Activated CD8-positive, alpha-beta T cell treated with anti-CD3 and anti-CD28 coated beads for 36 hours (primary cell): ENCODE results near the gene ZNF385A. TPM values are rescaled to one million over a fixed set of nuclear protein-coding genes. Genes with fewer than 3 reads are reported as not detected.
A peak's percentile ranks its signal among the peaks of the same experiment; 100 is the strongest.

Experiments
- ATAC-seq: fragments of 200-7000 bp; cut with Tn5 transposase; one replicate; pipeline ENCODE4 v1.10.0; 2021; ENCODE audit warnings: mild to moderate bottlenecking, moderate library complexity
- CTCF ChIA-PET: fragments of 350-600 bp; sonication (Branson Sonifier 250); formaldehyde crosslinking; loops from one replicate; lab custom pipeline; 2021; ENCODE audit warnings: antibody characterized with exemption; lab: Charles Lee
- POLR2A ChIA-PET: fragments of 350-600 bp; sonication (Branson Sonifier 250); formaldehyde crosslinking; loops from one replicate; lab custom pipeline; 2021; ENCODE audit warnings: antibody characterized with exemption; lab: Charles Lee
- DNase-seq: peaks from one replicate; pipeline ENCODE4 v3.0.0-alpha.2; 2020
- H3K27ac Mint-ChIP-seq: one replicate; pipeline ENCODE4 v1.8.0; 2021; ENCODE audit warnings: mild to moderate bottlenecking, mixed read lengths
- H3K27me3 Mint-ChIP-seq: one replicate; pipeline ENCODE4 v1.8.0; 2021; ENCODE audit warnings: mixed read lengths
- H3K36me3 Mint-ChIP-seq: one replicate; pipeline ENCODE4 v1.8.0; 2021; ENCODE audit warnings: low read depth, mixed read lengths
- H3K4me1 Mint-ChIP-seq: one replicate; pipeline ENCODE4 v1.8.0; 2021; ENCODE audit warnings: low read depth, mixed read lengths
- H3K4me3 Mint-ChIP-seq: one replicate; pipeline ENCODE4 v1.8.0; 2021; ENCODE audit warnings: mild to moderate bottlenecking, moderate library complexity, mixed read lengths
- H3K9me3 Mint-ChIP-seq: one replicate; pipeline ENCODE4 v1.8.0; 2021; ENCODE audit warnings: mixed read lengths
- CTCF ChIP-seq: fragments of 200-600 bp; IDR thresholded peaks from one replicate; pipeline ENCODE4 v1.8.0; 2022; ENCODE audit warnings: antibody characterized with exemption, mild to moderate bottlenecking
- intact Hi-C: fragments of 100-400 bp; cut with micrococcal nuclease; formaldehyde crosslinking; loops from one replicate; pipeline ENCODE4 v1.10.0; 2022
- total RNA-seq, 2 experiments: library from RNA; stranded (reverse); gene quantifications; one replicate each; pipeline ENCODE4 v1.2.3, GENCODE V29; 2021

Gene ZNF385A
- total RNA-seq, 2 experiments from 2014 or later = 1.1 to 2.5 TPM

DNA sequence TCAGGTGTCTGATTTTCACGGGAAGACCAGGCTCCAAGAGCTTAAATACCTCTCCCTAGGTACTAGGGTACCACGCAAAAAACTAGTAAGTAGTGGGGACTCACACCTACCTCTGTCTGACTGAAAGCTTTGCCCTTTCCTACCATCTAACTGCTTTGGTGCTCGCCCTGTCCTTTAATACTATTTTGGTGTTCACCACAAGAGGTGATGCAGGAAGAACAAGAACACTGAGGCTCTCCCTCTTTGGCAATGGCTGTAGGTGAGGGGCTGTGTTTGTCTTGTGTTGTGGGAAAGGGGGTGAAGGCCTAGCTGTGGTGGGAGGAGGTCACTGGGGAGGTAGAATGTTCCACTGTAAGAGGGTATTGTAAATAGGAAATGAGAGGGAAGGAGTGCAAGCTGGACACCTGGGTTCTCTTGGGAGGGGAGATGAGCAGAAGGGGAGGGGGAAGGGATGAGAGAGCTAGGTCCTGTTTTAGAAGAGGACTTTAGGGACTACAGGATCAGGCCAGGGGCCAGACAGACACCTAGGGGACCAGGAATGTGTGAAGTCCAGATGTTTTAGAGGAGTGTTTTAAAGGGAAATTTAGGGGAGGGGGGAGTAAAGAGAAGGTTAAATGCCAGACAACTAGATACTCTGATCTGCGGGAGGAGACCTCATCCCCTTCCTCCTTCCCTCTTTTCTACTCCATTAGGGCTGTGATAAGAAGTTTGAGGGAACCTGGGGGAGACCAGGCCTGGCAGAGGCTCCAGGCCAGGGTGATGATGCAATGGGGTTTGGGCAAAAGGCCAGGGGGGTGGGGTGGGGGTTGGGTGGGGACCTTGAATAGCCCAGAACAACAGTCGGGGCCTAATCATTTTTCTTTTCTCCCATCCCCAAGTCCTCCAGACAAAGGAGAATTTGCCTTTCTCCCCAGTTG lies 32.4 kb upstream of the ZNF385A start:
- ATAC-seq (no peak), DNase-seq (no peak)
- Mint-ChIP-seq H3K4me1 (peaks cover 72% of the 10 kb centered on the region), H3K9me3 (no peaks in the 10 kb centered on the region), H3K27me3 (no peaks in the 10 kb centered on the region), H3K27ac (peak overlapping the region; percentile 94), H3K36me3 (no peaks in the 10 kb centered on the region), H3K4me3 (peak overlapping the region; percentile 89)
- ChIA-PET CTCF (interaction anchor here (1.5 to 14.7 kb wide), 7 partner anchors 16 to 165 kb away, joined by 3 to 330 read pairs (median 6); no protein-coding TSS in a partner anchor), POLR2A (interaction anchor here (0.9 to 2.3 kb wide), 8 partner anchors 11 to 792 kb away, joined by 3 to 10 read pairs (median 4); partner anchors contain the start of gene ZNF385A)
- TF ChIP-seq CTCF = no peak
- intact Hi-C loops = no loop called here

DNA sequence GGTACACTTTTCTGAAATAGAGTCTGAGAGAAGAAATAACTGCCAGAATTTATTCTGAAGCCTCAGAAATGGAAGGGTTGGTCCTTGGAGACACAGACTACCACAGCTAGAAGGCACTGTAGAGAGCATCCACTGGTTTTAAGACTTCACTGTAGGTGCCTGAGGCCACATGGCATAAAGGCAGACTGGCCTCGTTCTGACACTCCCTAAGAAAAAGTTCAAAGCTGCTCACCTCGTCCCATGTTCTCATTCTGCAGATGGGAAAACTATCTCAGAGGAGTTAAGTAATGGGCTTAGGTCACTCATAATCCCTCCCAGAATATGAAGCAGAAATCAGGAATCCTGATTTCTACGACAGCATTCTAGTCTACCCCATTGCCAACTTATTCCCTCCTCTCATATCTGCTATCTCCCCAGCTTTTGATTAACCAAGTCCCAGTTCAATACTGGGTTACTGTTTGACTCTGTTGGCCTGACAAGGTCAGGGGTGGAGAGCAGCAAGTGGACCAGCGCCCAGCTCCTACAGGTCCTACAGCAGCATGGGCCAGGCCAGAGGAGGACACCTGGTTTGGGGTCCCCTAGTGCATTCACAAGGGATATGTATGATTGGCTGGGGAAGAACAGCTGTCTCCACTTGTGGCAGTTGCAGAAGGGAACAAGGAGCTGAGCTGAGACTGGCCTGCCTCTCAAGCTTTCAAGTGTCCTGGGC lies 30.8 kb upstream of the ZNF385A start:
- Mint-ChIP-seq H3K36me3 (peaks cover 3% of the 10 kb centered on the region), H3K27me3 (no peaks in the 10 kb centered on the region), H3K4me3 (no peak overlapping the region), H3K9me3 (no peaks in the 10 kb centered on the region), H3K4me1 (peaks cover 74% of the 10 kb centered on the region), H3K27ac (peak overlapping the region; percentile 76)
- intact Hi-C loops = no loop called here
- CTCF ChIA-PET = interaction anchor here (1.5 to 14.7 kb wide), 8 partner anchors 14 to 199 kb away, joined by 3 to 330 read pairs (median 5); no protein-coding TSS in a partner anchor
- DNase-seq = no peak
- TF ChIP-seq CTCF = no peak
- POLR2A ChIA-PET = interaction anchor here (0.6 to 2.3 kb wide), 3 partner anchors 16 to 96 kb away, joined by 3 to 10 read pairs (median 3); no protein-coding TSS in a partner anchor
- no peak for ATAC-seq

DNA sequence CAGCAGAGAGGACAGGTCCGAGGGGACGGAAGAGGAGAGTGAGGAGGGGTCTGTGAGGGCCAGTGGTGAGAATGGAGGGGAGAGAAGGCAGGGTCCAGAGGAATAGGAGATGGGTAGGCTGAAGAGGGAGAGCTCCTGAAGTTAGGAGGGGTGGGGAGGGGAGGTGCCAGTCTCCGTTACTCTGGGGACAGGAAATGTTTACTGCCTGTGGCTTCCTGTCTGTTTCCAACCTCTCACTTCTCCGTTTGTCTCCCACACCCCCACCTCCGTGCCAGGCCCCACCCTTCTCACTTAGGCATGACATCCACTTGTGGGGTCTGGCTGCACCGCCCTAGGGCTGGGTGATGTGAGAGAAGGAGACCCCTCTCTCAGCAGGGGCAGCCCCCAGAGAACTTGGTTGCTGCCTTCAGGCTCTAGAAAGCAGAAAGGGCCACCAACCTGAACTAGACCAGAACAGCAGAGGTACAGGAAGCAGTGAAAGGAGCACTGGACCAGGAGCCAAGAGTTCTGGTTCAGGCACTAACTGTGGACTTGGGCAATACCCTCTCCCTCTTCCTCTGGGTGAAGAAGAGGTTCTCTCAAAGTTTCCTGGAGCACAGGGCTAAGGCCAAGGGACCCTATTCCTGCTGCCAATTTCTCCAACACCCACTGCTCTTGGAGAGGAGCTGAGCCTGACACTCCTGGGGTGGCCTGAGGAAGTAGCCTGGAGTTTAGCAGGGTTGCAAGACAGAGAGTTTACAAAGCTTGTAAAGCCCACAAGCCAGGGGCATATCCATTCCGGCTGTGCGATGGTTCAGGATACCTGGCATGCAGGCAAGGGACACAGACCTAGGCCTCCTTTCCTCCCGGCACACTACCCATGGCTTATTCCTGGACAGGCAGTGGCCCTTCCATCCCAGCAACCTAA lies 29.0 kb upstream of the ZNF385A start:
- Mint-ChIP-seq H3K4me3 (peak overlapping the region; percentile 58), H3K27me3 (no peaks in the 10 kb centered on the region), H3K9me3 (no peaks in the 10 kb centered on the region), H3K4me1 (peaks cover 67% of the 10 kb centered on the region), H3K27ac (peak overlapping the region; percentile 83), H3K36me3 (peaks cover 6% of the 10 kb centered on the region)
- ChIA-PET POLR2A (interaction anchor here (1.1 to 1.5 kb wide), 4 partner anchors 11 to 133 kb away, joined by 3 to 8 read pairs (median 4); partner anchors contain the start of genes CBX5 and HNRNPA1), CTCF (interaction anchor here (0.9 to 14.7 kb wide), 3 partner anchors 13 to 34 kb away, joined by 4 to 330 read pairs (median 164); no protein-coding TSS in a partner anchor)
- intact Hi-C loops = no loop called here
- DNase-seq (peak; percentile 84), ATAC-seq (peak; percentile 77)
- TF ChIP-seq CTCF = no peak

GRCh38 chr12:54412786-54413185 lies 28.3 kb upstream of the ZNF385A start:
- no peaks in the 10 kb centered on the region for H3K27me3 Mint-ChIP-seq
- H3K4me1 Mint-ChIP-seq = peaks cover 65% of the 10 kb centered on the region
- H3K4me3 Mint-ChIP-seq = peak overlapping the region; percentile 58
- H3K9me3 Mint-ChIP-seq = no peaks in the 10 kb centered on the region
- ATAC-seq (peak; percentile 12), DNase-seq (no peak)
- POLR2A ChIA-PET = interaction anchor here (0.5 to 2.5 kb wide), 7 partner anchors 8 to 1524 kb away, joined by 3 to 10 read pairs (median 4); partner anchors contain the start of genes CBX5, HNRNPA1 and NCKAP1L
- TF ChIP-seq CTCF = no peak
- H3K27ac Mint-ChIP-seq = peak overlapping the region; percentile 83
- peaks cover 11% of the 10 kb centered on the region for H3K36me3 Mint-ChIP-seq
- CTCF ChIA-PET = interaction anchor here (0.8 to 14.7 kb wide), 4 partner anchors 12 to 214 kb away, joined by 3 to 330 read pairs (median 84); no protein-coding TSS in a partner anchor
- intact Hi-C loops = no loop called here
